ENCODE measurements around the gene PXDC1.

PXDC1 gene

DNA sequence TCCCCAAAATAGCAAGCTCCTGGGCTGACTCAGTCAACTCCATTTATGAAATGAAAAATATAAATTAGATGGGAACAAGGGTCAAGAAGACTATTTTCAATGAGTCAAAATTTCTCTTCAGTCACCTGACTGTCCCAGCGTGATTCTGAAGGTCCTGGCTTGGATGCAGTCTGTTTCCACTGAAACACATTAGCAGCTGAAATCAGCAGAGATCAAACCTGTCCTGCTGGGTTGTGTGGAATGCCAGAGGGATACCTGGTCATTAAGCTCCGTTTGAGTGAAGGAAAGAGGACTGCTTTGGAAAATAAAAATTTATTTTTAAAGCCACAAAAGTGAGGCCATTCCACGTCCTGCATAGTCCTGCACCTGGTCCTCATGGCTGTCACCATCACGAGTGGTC lies 37.4 kb downstream of the PXDC1 start:
- CTCF ChIA-PET: interaction anchor here (1.3 to 2.1 kb wide), 5 partner anchors 8 to 29 kb away, joined by 3 to 7 read pairs (median 4); no protein-coding TSS in a partner anchor
- POLR2A ChIA-PET: no interaction called here
- no peak for DNase-seq (ENCODE audit: extremely low spot score)
- TF ChIP-seq, protein P1, sequence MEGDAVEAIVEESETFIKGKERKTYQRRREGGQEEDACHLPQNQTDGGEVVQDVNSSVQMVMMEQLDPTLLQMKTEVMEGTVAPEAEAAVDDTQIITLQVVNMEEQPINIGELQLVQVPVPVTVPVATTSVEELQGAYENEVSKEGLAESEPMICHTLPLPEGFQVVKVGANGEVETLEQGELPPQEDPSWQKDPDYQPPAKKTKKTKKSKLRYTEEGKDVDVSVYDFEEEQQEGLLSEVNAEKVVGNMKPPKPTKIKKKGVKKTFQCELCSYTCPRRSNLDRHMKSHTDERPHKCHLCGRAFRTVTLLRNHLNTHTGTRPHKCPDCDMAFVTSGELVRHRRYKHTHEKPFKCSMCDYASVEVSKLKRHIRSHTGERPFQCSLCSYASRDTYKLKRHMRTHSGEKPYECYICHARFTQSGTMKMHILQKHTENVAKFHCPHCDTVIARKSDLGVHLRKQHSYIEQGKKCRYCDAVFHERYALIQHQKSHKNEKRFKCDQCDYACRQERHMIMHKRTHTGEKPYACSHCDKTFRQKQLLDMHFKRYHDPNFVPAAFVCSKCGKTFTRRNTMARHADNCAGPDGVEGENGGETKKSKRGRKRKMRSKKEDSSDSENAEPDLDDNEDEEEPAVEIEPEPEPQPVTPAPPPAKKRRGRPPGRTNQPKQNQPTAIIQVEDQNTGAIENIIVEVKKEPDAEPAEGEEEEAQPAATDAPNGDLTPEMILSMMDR (IDR thresholded peaks at IDR 0.05; ENCODE audit: control extremely low read depth, extremely low read depth, low read depth, missing control alignments): no peak

- TF ChIP-seq, protein P1 (IDR thresholded peaks at IDR 0.05; ENCODE audit: control extremely low read depth, extremely low read depth, low read depth, missing control alignments): no peak
- POLR2A ChIA-PET: no interaction called here
- DNase-seq (ENCODE audit: extremely low spot score): no peak
- CTCF ChIA-PET: interaction anchor here (1.4 to 1.7 kb wide), 3 partner anchors 9 to 19 kb away, joined by 3 to 4 read pairs (median 3); no protein-coding TSS in a partner anchor
Measured at GRCh38 chr6:3712827-3713665, 38.5 kb downstream of the PXDC1 start.

DNA sequence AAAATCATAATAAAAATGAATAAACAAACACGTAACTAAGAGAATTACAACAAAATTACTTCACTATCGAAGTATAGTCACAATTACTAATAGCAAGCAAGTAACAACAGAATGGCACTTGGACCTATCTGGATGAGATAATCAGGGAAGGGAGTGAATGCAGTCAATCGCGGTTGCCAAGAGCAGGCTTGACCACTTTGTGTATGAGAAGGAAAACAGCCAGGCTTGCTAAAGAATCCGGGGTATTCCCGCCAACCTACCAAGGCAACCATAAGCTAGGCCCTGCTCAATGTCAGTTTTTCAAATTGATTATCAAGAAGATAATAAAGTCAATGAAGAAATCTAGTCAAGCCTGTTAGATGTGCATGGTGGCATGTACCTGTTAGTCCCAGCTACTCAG lies 39.7 kb downstream of the PXDC1 start:
- ChIA-PET CTCF (interaction anchor here (1.4 to 1.7 kb wide), 2 partner anchors 11 to 21 kb away, joined by 4 read pairs; no protein-coding TSS in a partner anchor), POLR2A (no interaction called here)
- no peak for DNase-seq (ENCODE audit: extremely low spot score)
- TF ChIP-seq, protein P1 (IDR thresholded peaks at IDR 0.05; ENCODE audit: control extremely low read depth, extremely low read depth, low read depth, missing control alignments): no peak

GRCh38 chr6:3710403-3710802 lies 41.1 kb downstream of the PXDC1 start:
- CTCF ChIA-PET: no interaction called here
- no peak for DNase-seq (ENCODE audit: extremely low spot score)
- TF ChIP-seq, protein P1 (IDR thresholded peaks at IDR 0.05; ENCODE audit: control extremely low read depth, extremely low read depth, low read depth, missing control alignments): no peak
- POLR2A ChIA-PET: no interaction called here

DNA sequence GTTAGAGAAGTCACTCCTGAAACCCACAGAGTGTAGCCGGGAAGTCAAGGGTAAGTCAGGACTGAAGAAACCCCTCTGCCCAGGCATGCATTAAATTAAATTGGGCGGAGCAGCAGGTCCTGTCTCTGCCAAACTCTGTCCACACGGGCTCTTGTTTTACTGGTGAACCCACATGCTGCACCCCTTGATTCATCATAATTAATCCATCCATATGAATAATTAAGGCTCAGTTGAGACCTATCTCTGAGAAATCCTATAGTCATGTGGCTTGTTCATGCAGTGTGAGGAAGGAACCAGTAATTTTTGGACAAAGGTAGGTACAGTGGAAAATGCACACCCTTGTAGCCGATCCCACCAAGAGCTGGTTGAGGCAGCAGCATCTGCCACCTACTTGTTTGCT lies 43.0 kb downstream of the PXDC1 start:
- DNase-seq (ENCODE audit: extremely low spot score): no peak
- CTCF ChIA-PET: no interaction called here
- POLR2A ChIA-PET: no interaction called here
- TF ChIP-seq, protein P1 (IDR thresholded peaks at IDR 0.05; ENCODE audit: control extremely low read depth, extremely low read depth, low read depth, missing control alignments): no peak

GRCh38 chr6:3707751-3708412 lies 43.6 kb downstream of the PXDC1 start:
- ChIA-PET POLR2A (no interaction called here), CTCF (interaction anchor here (1.7 to 1.8 kb wide), 2 partner anchors 9 to 13 kb away, joined by 4 read pairs; no protein-coding TSS in a partner anchor)
- TF ChIP-seq, protein P1 (IDR thresholded peaks at IDR 0.05; ENCODE audit: control extremely low read depth, extremely low read depth, low read depth, missing control alignments): no peak
- no peak for DNase-seq (ENCODE audit: extremely low spot score)

Measured in GM10248 (cell line).